Colonic mucosa (tissue), 4 donors: ENCODE results near the gene ZNF480. TPM values are rescaled to one million over a fixed set of nuclear protein-coding genes. Genes with fewer than 3 reads are reported as not detected.
A peak's percentile ranks its signal among the peaks of the same experiment; 100 is the strongest.

Experiments used
- DNase-seq: peaks from one replicate; pipeline ENCODE4 v3.0.0-alpha.2; 2020
- H3K27ac ChIP-seq: fragments of 200-600 bp; one replicate; pipeline ENCODE4 v1.8.0; 2021
- H3K27me3 ChIP-seq: fragments of 200-600 bp; one replicate; pipeline ENCODE4 v1.8.0; 2021
- H3K36me3 ChIP-seq: fragments of 200-600 bp; one replicate; pipeline ENCODE4 v1.8.0; 2021
- H3K4me1 ChIP-seq: fragments of 200-600 bp; one replicate; pipeline ENCODE4 v1.8.0; 2021; ENCODE audit warnings: mild to moderate bottlenecking
- H3K4me3 ChIP-seq: fragments of 200-600 bp; one replicate; pipeline ENCODE4 v1.8.0; 2021
- H3K9ac ChIP-seq, 2 donors: one replicate each; pipeline ENCODE4 v1.7.0; 2013; ENCODE audit warnings: control low read depth in 2 of 2, low read depth in 2 of 2, low read length in 2 of 2
- H3K9me3 ChIP-seq: fragments of 200-600 bp; one replicate; pipeline ENCODE4 v1.8.0; 2021
- CTCF ChIP-seq: fragments of 200-600 bp; IDR thresholded peaks from one replicate; pipeline ENCODE4 v1.8.0; 2022; ENCODE audit warnings: antibody characterized with exemption, mild to moderate bottlenecking
- intact Hi-C: fragments of 100-400 bp; cut with DNase I; formaldehyde crosslinking; loops from one replicate; pipeline ENCODE4 v1.14.1; 2022
- total RNA-seq, 2 donors: library from RNA; stranded (reverse); fragmentation: NEBNext Ultra II Directional in 1 of 2; extraction: Animal tissue kit (Norgen Biotek cat#: 25700) in 1 of 2; gene quantifications; one replicate each; pipeline ENCODE4 v1.2.1, GENCODE V29; 2021
- donor health status: healthy.
- donor health status: DM: no; HTN: no; CAD: no.
- donor health status: DM: no; HTN: no; CAD: no.

The ZNF480 gene
- total RNA-seq, 2 donors from 2014 or later, result 13.2 TPM

GRCh38 chr19:52343548-52343947 lies 46.6 kb downstream of the ZNF480 start:
- peaks cover 5% of the 10 kb centered on the region for H3K9me3 ChIP-seq
- H3K4me3 ChIP-seq, result no peak overlapping the region

GRCh38 chr19:52345162-52345561 lies 48.2 kb downstream of the ZNF480 start:
- intact Hi-C loops, result no loop called here
- peaks cover 5% of the 10 kb centered on the region for H3K9me3 ChIP-seq
- TF ChIP-seq CTCF, result no peak

More at GRCh38 chr19:52343548-52343947, 46.6 kb downstream of the ZNF480 start:
- intact Hi-C loops, result no loop called here
- DNase-seq, result peak; percentile 25
- Histone ChIP-seq H3K27me3 (no peaks in the 10 kb centered on the region), H3K9ac (no peak overlapping the region), H3K36me3 (no peaks in the 10 kb centered on the region), H3K27ac (no peak overlapping the region), H3K4me1 (no peaks in the 10 kb centered on the region)
- no peak for TF ChIP-seq CTCF

GRCh38 chr19:52351512-52351911 lies 54.5 kb downstream of the ZNF480 start:
- intact Hi-C loops, result no loop called here
- no peak overlapping the region for H3K9ac ChIP-seq
- no peak for DNase-seq
- peaks cover 5% of the 10 kb centered on the region for H3K9me3 ChIP-seq
- H3K27me3 ChIP-seq, result no peaks in the 10 kb centered on the region
- no peaks in the 10 kb centered on the region for H3K4me1 ChIP-seq
- H3K27ac ChIP-seq, result no peak overlapping the region
- no peak for TF ChIP-seq CTCF
- H3K36me3 ChIP-seq, result no peaks in the 10 kb centered on the region
- no peak overlapping the region for H3K4me3 ChIP-seq

More at GRCh38 chr19:52345162-52345561, 48.2 kb downstream of the ZNF480 start:
- Histone ChIP-seq H3K4me3 (no peak overlapping the region), H3K4me1 (no peaks in the 10 kb centered on the region), H3K27me3 (no peaks in the 10 kb centered on the region), H3K36me3 (no peaks in the 10 kb centered on the region), H3K9ac (no peak overlapping the region), H3K27ac (no peak overlapping the region)
- DNase-seq, result no peak

- Histone ChIP-seq H3K36me3 (no peaks in the 10 kb centered on the region), H3K27me3 (no peaks in the 10 kb centered on the region), H3K9ac (no peak overlapping the region), H3K9me3 (peaks cover 17% of the 10 kb centered on the region), H3K27ac (no peak overlapping the region), H3K4me1 (no peaks in the 10 kb centered on the region), H3K4me3 (no peak overlapping the region)
- DNase-seq, result no peak
- TF ChIP-seq CTCF, result no peak
- intact Hi-C loops, result no loop called here
These were observed 69.5 kb downstream of the ZNF480 start for GRCh38 chr19:52366414-52366824.

GRCh38 chr19:52369559-52370340 lies 72.8 kb downstream of the ZNF480 start, which contains the start of gene ZNF880:
Gene ZNF880 (plus strand): TSS chr19:52369923. CDS start chr19:52369966, 43 bp downstream.
- intact Hi-C loops, result no loop called here
- TF ChIP-seq CTCF, result no peak
- Histone ChIP-seq H3K36me3 (no peaks in the 10 kb centered on the region), H3K27me3 (no peaks in the 10 kb centered on the region), H3K4me1 (no peaks in the 10 kb centered on the region), H3K4me3 (peak within 1 kb of the TSS; percentile 64), H3K9ac (peak within 1 kb of the TSS; percentile 63 to 70), H3K27ac (peak within 1 kb of the TSS; percentile 79), H3K9me3 (peaks cover 13% of the 10 kb centered on the region)
- peak; percentile 95 for DNase-seq
